Measurements from ENCODE around the gene FLYWCH2. TPM values are rescaled to one million over a fixed set of nuclear protein-coding genes. Genes with fewer than 3 reads are reported as not detected.

Gene FLYWCH2
- total RNA-seq, 1 experiment from 2014 or later: 33.7 TPM

DNA sequence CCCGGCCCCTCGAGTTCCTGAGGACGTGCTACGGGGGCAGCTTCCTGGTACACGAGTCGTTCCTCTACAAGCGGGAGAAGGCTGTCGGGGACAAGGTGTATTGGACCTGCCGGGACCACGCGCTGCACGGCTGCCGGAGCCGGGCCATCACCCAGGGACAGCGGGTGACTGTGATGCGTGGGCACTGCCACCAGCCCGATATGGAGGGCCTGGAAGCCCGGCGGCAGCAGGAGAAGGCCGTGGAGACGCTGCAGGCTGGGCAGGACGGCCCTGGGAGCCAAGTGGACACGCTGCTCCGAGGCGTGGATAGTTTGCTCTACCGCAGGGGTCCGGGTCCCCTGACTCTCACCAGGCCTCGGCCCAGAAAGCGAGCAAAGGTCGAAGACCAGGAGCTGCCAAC lies 50.1 kb downstream of the FLYWCH2 start:
- no TSS peak for BruUV-seq (replicated peaks)
- H3K4me1 ChIP-seq (ENCODE audit: control insufficient read depth in 1 of 2, insufficient read depth in 2 of 2, low read length in 2 of 2): no peaks in the 10 kb centered on the region
- H3K9me2 ChIP-seq (ENCODE audit: insufficient read depth): no peaks in the 10 kb centered on the region
- intact Hi-C loops (cut with micrococcal nuclease): no loop called here
- no peak overlapping the region for H3K4me3 ChIP-seq (replicated peaks in 1 of 2; ENCODE audit: low read depth in 1 of 2, low read length in 2 of 2)
- H3K79me2 ChIP-seq (ENCODE audit: insufficient read depth, low read length): 0 out of 2 replicates have a peak, but pooled peaks cover 4% of the 10 kb centered on the region
- no peaks in the 10 kb centered on the region for H3K9me3 ChIP-seq (ENCODE audit: control insufficient read depth in 1 of 2, insufficient read depth in 1 of 2, low read depth in 1 of 2, low read length in 2 of 2)
- no peak overlapping the region for H3K9ac ChIP-seq (ENCODE audit: low read length)
- TF ChIP-seq EGR1 (IDR thresholded peaks at IDR 0.05; ENCODE audit: low read depth) (no peak), POLR2AphosphoS5 (IDR thresholded peaks at IDR 0.05; ENCODE audit: low read depth, low read length) (no peak), CEBPB (IDR thresholded peaks at IDR 0.05; ENCODE audit: low read depth) (no peak), SRF (IDR thresholded peaks at IDR 0.05; ENCODE audit: low read depth) (no peak), SIN3A (IDR thresholded peaks at IDR 0.05; ENCODE audit: low read depth) (no peak), POLR2A (IDR thresholded peaks at IDR 0.05; ENCODE audit: borderline replicate concordance, extremely low read depth, insufficient read depth, insufficient read length) (no peak), ZFX (IDR thresholded peaks at IDR 0.05) (no peak), SP1 (IDR thresholded peaks at IDR 0.05; ENCODE audit: low read depth) (no peak), JUND (IDR thresholded peaks at IDR 0.05) (no peak), YY1 (IDR thresholded peaks at IDR 0.05; ENCODE audit: extremely low read depth, insufficient replicate concordance, low read depth, low read length) (no peak), EZH2 (IDR thresholded peaks at IDR 0.05) (no peak)
- TF ChIP-seq, protein P1, sequence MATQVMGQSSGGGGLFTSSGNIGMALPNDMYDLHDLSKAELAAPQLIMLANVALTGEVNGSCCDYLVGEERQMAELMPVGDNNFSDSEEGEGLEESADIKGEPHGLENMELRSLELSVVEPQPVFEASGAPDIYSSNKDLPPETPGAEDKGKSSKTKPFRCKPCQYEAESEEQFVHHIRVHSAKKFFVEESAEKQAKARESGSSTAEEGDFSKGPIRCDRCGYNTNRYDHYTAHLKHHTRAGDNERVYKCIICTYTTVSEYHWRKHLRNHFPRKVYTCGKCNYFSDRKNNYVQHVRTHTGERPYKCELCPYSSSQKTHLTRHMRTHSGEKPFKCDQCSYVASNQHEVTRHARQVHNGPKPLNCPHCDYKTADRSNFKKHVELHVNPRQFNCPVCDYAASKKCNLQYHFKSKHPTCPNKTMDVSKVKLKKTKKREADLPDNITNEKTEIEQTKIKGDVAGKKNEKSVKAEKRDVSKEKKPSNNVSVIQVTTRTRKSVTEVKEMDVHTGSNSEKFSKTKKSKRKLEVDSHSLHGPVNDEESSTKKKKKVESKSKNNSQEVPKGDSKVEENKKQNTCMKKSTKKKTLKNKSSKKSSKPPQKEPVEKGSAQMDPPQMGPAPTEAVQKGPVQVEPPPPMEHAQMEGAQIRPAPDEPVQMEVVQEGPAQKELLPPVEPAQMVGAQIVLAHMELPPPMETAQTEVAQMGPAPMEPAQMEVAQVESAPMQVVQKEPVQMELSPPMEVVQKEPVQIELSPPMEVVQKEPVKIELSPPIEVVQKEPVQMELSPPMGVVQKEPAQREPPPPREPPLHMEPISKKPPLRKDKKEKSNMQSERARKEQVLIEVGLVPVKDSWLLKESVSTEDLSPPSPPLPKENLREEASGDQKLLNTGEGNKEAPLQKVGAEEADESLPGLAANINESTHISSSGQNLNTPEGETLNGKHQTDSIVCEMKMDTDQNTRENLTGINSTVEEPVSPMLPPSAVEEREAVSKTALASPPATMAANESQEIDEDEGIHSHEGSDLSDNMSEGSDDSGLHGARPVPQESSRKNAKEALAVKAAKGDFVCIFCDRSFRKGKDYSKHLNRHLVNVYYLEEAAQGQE (IDR thresholded peaks at IDR 0.05; ENCODE audit: low read depth): no peak
- TF ChIP-seq, protein P2, sequence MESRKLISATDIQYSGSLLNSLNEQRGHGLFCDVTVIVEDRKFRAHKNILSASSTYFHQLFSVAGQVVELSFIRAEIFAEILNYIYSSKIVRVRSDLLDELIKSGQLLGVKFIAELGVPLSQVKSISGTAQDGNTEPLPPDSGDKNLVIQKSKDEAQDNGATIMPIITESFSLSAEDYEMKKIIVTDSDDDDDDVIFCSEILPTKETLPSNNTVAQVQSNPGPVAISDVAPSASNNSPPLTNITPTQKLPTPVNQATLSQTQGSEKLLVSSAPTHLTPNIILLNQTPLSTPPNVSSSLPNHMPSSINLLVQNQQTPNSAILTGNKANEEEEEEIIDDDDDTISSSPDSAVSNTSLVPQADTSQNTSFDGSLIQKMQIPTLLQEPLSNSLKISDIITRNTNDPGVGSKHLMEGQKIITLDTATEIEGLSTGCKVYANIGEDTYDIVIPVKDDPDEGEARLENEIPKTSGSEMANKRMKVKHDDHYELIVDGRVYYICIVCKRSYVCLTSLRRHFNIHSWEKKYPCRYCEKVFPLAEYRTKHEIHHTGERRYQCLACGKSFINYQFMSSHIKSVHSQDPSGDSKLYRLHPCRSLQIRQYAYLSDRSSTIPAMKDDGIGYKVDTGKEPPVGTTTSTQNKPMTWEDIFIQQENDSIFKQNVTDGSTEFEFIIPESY (IDR thresholded peaks at IDR 0.05; ENCODE audit: extremely low read depth, insufficient replicate concordance, low read length): no peak
- TF ChIP-seq, protein P3, sequence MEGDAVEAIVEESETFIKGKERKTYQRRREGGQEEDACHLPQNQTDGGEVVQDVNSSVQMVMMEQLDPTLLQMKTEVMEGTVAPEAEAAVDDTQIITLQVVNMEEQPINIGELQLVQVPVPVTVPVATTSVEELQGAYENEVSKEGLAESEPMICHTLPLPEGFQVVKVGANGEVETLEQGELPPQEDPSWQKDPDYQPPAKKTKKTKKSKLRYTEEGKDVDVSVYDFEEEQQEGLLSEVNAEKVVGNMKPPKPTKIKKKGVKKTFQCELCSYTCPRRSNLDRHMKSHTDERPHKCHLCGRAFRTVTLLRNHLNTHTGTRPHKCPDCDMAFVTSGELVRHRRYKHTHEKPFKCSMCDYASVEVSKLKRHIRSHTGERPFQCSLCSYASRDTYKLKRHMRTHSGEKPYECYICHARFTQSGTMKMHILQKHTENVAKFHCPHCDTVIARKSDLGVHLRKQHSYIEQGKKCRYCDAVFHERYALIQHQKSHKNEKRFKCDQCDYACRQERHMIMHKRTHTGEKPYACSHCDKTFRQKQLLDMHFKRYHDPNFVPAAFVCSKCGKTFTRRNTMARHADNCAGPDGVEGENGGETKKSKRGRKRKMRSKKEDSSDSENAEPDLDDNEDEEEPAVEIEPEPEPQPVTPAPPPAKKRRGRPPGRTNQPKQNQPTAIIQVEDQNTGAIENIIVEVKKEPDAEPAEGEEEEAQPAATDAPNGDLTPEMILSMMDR (IDR thresholded peaks at IDR 0.05 in 2 of 3, conservative IDR thresholded peaks at IDR 0.05 in 1 of 3; ENCODE audit: borderline replicate concordance in 1 of 3, insufficient read depth in 1 of 3, low read depth in 2 of 3, low read length in 2 of 3): no peak
- TF ChIP-seq, protein P4, sequence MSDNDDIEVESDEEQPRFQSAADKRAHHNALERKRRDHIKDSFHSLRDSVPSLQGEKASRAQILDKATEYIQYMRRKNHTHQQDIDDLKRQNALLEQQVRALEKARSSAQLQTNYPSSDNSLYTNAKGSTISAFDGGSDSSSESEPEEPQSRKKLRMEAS (IDR thresholded peaks at IDR 0.05): no peak
- ChIA-PET CTCF (no interaction called here), RAD21 (ENCODE audit: low non-redundant PET in 1 of 2, low total read pairs in 2 of 2, uncharacterized antibody in 2 of 2, unreplicated experiment in 2 of 2) (no interaction called here), POLR2A (no interaction called here)
- DNase-seq (ENCODE audit: low read depth, low spot score) (no peak), ATAC-seq (no peak)
- H3K36me3 ChIP-seq (ENCODE audit: control insufficient read depth in 1 of 2, insufficient read depth in 2 of 2, low read length in 2 of 2): no peaks in the 10 kb centered on the region; a peak in 2 of 4 replicates
- no peak overlapping the region for H3K27ac ChIP-seq (ENCODE audit: low read depth, low read length)
- no peaks in the 10 kb centered on the region for H3K27me3 ChIP-seq (ENCODE audit: insufficient read depth, low read length)
- H3K4me2 ChIP-seq (ENCODE audit: low read length): no peak overlapping the region
- no peak overlapping the region for H2AFZ ChIP-seq (ENCODE audit: low read depth, low read length, poor library complexity, severe bottlenecking)
- no peaks in the 10 kb centered on the region for H4K20me1 ChIP-seq (ENCODE audit: insufficient read depth)
